Measurements from ENCODE around the gene SS18L1.

The SS18L1 gene

GRCh38 chr20:62182469-62183425 lies 39.2 kb downstream of the SS18L1 start, which contains the start of gene MTG2:
Gene MTG2 (plus strand): TSS chr20:62183028. CDS start chr20:62193421, 10,393 bp downstream.
- peak; percentile 100 for DNase-seq (ENCODE audit: low spot score)
- peak within 1 kb of the TSS; percentile 91 for H3K27ac ChIP-seq
- POLR2A ChIA-PET (ENCODE audit: low non-redundant PET) = no interaction called here
- TF ChIP-seq, protein P1, sequence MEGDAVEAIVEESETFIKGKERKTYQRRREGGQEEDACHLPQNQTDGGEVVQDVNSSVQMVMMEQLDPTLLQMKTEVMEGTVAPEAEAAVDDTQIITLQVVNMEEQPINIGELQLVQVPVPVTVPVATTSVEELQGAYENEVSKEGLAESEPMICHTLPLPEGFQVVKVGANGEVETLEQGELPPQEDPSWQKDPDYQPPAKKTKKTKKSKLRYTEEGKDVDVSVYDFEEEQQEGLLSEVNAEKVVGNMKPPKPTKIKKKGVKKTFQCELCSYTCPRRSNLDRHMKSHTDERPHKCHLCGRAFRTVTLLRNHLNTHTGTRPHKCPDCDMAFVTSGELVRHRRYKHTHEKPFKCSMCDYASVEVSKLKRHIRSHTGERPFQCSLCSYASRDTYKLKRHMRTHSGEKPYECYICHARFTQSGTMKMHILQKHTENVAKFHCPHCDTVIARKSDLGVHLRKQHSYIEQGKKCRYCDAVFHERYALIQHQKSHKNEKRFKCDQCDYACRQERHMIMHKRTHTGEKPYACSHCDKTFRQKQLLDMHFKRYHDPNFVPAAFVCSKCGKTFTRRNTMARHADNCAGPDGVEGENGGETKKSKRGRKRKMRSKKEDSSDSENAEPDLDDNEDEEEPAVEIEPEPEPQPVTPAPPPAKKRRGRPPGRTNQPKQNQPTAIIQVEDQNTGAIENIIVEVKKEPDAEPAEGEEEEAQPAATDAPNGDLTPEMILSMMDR (conservative IDR thresholded peaks at IDR 0.05; ENCODE audit: low read depth) = no peak
- CTCF ChIA-PET = interaction anchor here (0.5 kb wide), 1 partner anchor 12 kb away, joined by 3 read pairs; no protein-coding TSS in a partner anchor

- H3K27ac ChIP-seq = peak overlapping the region; percentile 91
- DNase-seq (ENCODE audit: low spot score) = no peak
- POLR2A ChIA-PET (ENCODE audit: low non-redundant PET) = no interaction called here
- TF ChIP-seq, protein P1 (conservative IDR thresholded peaks at IDR 0.05; ENCODE audit: low read depth) = no peak
- CTCF ChIA-PET = interaction anchor here (0.5 kb wide), 1 partner anchor 13 kb away, joined by 3 read pairs; no protein-coding TSS in a partner anchor
These were observed 40.0 kb downstream of the SS18L1 start for GRCh38 chr20:62183426-62184142.

- CTCF ChIA-PET = interaction anchor here (0.6 kb wide), 1 partner anchor 167 kb away, joined by 5 read pairs; no protein-coding TSS in a partner anchor
These were observed 42.5 kb downstream of the SS18L1 start for GRCh38 chr20:62186096-62186426.

GRCh38 chr20:62186887-62187866 lies 43.6 kb downstream of the SS18L1 start:
- ChIA-PET CTCF (interaction anchor here (0.6 to 0.7 kb wide), 4 partner anchors 37 to 177 kb away, joined by 3 read pairs; no protein-coding TSS in a partner anchor), POLR2A (ENCODE audit: low non-redundant PET) (interaction anchor here (0.9 kb wide), 1 partner anchor 54 kb away, joined by 3 read pairs; no protein-coding TSS in a partner anchor)
- DNase-seq (ENCODE audit: low spot score) = peak; percentile 86
- peak overlapping the region; percentile 68 for H3K27ac ChIP-seq
- TF ChIP-seq, protein P1 (conservative IDR thresholded peaks at IDR 0.05; ENCODE audit: low read depth) = no peak

More at GRCh38 chr20:62186096-62186426, 42.5 kb downstream of the SS18L1 start:
- POLR2A ChIA-PET (ENCODE audit: low non-redundant PET) = no interaction called here
- TF ChIP-seq, protein P1 (conservative IDR thresholded peaks at IDR 0.05; ENCODE audit: low read depth) = no peak
- peak overlapping the region; percentile 29 for H3K27ac ChIP-seq
- DNase-seq (ENCODE audit: low spot score) = no peak

DNA sequence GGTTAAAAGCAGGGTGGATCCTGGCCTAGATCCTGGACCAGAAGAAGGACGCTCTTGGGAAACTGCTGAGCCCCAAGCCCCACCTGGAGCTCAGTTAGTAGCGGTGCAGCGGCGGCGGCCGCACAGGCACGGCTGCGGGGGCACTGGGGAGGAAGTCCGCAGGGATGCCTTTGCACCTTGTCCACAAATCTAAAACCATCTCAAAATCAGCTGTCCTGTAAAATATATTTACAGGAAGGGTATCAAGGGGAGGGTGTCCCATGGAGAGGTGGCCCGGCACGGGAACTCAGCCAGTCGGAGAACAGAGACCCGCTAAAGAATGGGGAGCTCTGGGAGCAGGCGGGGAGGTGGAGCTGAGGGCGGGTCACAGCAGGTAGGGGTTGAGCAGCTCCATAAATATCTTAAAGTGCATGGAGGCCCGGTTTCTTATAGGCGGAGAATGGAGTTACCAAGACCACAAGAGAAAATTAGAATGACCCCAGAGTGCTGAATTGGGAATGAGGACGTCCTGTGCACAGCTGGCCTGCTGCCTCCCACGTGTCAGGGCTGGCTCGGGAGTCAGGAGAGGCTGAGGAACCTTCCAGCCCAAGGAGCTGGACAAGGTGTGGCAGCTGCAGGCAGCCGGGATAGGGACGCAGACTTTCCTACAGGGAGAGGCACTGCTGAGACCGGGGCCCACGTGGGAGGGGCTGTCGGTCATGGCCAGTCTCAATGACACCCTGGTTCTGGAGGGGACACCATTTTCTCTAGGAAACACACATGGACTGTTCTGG lies 47.3 kb downstream of the SS18L1 start:
- no peak for DNase-seq (ENCODE audit: low spot score)
- H3K27ac ChIP-seq = peak overlapping the region; percentile 26
- ChIA-PET CTCF (interaction anchor here (0.7 kb wide), 1 partner anchor 18 kb away, joined by 3 read pairs; no protein-coding TSS in a partner anchor), POLR2A (ENCODE audit: low non-redundant PET) (interaction anchor here (0.5 kb wide), 1 partner anchor 101 kb away, joined by 3 read pairs; no protein-coding TSS in a partner anchor)
- TF ChIP-seq, protein P1 (conservative IDR thresholded peaks at IDR 0.05; ENCODE audit: low read depth) = no peak

Data from RWPE1 (cell line).